Measurements from ENCODE around the gene SFSWAP.
"Not testable (repeated sequence)": the region's sequence is repeated elsewhere in the genome, so short reads cannot be mapped to it uniquely, and the experiment has no call there.

The SFSWAP gene

DNA sequence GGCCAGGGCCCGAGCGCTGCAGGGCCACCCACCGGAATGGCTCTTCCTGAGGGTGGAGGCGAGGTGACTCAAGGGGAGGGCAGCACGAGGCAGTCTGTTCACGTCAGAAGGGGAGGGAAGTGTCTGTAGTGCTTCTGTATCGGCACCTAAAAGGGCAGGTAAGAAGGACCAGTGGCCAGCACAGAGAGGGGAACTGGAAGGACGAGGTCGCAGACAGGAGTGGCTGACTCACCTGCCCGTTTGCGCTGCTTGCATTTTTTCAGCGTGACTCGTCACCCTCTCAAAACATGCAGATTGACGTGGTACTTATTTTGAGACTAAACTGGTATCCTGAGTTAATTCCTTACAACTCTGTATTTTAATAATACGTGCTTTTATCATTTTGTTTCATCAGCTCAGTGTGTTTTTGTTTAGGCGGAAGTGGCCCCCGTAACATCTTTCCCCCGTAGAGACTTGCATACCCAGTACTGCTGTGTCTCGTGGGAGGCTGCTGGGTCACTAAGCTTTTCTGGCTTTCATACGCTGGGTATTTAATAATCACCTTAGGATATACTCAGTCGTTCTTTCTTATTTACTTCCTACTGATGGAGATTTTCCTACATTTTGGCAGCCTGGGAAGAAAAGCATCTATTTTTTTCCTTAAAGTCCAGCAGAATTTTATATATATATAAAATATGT lies 26.4 kb downstream of the SFSWAP start:
- FAIRE-seq = no peak

DNA sequence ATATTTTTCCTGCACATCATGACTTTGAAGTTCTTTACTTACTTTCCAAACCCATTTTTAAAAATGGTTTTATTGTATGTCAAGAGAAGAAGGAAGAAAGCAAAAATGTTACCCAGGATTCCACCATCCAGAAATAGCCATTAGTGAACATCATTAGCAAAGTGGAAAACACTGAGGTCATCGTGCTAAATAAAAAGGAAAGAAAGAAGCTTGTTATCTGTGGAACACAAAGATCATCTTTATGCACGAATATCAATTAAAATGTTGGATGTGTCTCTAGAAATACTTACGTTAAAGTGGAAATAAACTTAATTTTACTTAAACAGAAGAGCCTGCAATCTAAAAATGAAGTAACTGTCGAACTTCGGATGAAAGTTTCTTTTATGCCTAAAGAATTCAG lies 27.3 kb downstream of the SFSWAP start:
- no peak for FAIRE-seq

DNA sequence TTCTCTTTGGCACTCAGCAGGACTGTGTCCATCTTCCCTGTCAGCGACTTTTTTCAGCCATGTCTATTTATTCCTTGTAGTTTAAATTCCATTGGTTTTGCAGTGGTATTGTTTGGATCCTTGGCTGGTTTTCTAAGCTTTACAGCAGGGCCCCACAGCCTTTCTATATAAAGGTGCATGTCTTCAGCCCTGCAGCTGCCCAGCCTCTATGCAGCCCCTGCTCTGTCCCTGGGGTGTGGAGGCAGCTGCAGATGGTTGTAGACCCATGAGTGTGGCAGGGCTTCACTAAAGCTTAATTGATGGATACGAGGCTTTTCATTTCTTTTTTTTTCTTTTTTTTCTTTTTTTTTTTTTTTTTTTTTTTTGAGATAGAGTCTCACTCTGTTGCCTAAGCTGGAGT lies 29.7 kb downstream of the SFSWAP start:
- no peak for FAIRE-seq

DNA sequence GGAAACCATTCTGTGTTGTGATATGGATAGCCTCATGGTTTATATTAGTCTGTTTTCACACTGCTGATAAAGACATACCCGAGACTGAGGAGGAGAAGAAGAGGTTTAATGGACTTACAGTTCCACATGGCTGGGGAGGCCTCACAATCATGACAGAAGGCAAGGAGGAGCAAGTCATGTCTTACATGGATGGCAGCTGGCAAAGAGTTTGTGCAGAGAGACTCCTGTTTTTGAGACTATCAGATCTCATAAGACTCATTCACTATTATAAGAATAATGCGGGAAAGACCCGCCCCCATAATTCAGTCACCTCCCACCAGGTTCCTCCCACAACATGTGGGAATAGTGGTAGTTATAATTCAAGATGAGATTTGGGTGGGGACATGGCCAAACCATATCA lies 31.9 kb downstream of the SFSWAP start:
- FAIRE-seq = not testable (repeated sequence)

DNA sequence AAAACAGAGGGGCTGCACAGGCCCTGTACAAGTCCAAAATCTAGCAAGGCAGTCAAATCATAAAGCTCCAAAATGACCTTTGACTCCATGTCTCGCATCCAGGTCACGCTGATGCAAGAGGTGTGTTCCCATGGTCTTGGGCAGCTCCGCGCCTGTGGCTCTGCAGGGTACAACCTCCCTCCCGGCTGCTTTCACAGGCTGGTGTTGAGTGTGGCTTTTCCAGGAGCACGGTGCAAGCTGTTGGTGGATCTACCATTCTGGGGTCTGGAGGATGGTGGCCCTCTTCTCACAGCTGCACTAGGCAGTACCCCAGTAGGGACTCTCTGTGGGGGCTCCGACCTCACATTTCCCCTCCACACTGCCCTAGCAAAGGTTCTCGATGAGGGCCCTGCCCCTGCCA lies 32.5 kb downstream of the SFSWAP start:
- FAIRE-seq = not testable (repeated sequence)

DNA sequence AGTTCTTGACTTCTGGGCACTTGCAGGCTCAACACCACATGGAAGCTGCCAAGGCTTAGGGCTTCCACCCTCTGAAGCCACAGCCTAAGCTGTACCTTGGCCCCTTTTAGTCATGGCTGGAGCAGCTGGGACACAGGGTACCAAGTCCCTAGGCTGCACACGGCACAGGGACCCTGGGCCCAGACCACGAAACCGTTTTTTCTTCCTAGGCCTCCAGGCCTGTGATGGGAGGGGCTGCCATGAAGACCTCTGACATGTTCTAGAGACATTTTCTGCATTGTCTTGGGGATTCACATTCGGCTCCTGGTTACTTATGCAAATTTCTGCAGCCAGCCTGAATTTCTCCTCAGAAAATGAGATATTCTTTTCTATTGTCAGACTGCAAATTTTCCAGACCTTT lies 33.0 kb downstream of the SFSWAP start:
- not testable (repeated sequence) for FAIRE-seq

DNA sequence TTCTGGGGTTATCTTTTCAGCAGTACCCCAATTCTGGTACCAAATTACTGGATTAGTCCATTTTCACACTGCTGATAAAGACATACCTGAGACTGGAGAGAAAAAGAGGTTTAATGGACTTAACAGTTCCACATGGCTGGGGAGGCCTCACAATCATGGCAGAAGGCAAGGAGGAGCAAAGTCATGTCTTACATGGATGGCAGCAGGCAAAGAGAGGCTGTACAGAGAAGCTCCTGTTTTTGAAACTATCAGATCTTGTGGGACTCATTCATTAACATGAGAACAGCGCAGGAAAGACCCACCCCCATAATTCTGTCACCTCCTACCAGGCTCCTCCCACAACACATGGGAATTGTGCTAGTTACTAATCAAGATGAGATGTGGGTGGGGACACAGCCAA lies 33.8 kb downstream of the SFSWAP start:
- not testable (repeated sequence) for FAIRE-seq

DNA sequence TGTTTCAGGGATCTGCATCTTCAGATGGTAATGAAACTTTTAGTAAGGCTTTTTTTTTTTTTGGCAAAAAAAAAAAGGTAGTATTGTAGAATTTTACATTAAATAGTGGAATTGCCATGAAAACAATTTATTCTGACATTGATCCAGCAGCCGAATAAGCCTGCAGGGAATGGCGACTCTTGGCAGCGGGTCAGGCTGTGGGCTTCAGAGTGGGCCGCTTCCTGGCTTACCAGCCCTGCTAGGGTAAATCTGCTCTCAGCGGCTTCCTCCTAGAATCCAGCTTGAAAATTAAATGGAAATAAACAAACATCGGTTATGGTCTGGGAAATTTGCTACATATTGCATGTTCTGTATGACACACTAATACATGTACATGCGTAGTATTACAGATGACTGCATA lies 34.8 kb downstream of the SFSWAP start:
- FAIRE-seq = no peak

DNA sequence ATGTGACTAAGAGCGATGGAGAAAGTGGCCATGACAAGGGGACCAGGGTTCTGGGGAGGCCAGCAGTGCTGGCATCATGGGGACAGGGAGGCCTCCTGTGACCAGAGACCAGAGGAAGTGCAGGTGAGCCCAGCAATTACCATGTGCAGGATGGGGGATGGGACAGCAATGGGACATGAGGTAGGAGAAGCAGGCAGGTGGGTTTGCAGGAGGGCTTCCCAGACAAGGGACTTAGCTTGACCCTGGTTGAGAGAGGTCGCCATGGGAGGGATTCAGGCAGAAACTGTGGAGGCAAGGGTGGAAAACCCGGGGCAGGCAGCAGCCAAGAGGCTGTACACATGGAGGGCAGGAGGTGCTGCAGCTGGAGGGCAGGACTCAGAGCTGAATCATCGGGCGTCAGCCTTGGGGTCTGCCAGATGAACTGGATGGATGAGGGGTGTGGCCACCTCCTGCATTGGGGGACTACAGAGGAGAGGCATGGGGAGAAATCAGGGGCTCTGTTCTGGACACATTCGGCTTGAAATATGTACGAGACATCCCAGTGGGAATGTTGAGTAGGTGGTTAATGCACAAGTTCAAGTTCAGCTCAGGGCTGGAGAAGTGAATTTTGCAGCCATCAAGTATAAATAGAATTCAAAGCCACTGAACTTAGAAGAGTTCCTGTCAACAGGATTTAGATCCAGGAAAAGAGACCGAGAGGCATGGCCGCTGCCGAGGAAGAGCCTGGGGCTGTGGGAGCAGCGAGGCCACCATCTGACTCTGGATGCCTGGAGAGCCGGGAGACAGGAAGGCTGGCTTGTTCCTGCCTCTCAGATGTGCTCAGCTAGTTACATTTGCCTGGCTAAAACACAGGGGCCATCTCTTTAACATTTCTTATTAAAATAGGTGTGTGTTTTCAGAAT lies 36.6 kb downstream of the SFSWAP start:
- no peak for FAIRE-seq

DNA sequence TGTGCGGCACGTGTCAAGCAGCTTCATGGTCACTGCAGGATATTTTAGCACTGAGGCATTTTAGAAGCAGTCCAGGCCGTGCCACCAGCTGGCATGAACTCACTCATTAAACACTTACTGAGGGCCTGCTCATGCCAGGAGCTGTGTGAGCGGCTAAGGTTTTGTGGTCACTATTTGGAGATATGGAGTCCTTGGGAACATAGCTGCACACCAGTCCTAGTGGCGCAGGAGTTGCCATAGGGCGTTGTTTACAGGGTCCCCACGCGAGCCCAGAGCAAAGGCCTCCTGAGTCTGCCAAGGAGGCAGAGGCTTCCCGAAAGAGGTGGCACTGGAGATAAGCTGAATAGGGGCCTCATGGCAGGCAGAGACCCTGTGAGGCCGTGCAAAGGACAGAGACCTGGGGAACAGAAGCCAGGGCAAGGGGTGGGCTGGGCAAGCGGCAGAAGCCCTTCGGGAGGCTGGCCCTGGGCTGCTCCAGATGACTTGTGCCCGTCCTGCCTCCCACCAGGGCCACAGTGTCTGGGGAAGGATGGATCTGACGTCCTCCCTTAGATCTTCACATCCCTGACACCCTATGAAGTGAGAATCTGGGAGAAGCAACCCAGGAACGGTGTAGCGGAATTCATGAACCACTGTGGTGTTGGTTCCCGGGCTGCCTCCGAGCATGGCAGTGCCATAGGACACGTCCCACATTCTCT lies 38.9 kb downstream of the SFSWAP start:
- no peak for FAIRE-seq

DNA sequence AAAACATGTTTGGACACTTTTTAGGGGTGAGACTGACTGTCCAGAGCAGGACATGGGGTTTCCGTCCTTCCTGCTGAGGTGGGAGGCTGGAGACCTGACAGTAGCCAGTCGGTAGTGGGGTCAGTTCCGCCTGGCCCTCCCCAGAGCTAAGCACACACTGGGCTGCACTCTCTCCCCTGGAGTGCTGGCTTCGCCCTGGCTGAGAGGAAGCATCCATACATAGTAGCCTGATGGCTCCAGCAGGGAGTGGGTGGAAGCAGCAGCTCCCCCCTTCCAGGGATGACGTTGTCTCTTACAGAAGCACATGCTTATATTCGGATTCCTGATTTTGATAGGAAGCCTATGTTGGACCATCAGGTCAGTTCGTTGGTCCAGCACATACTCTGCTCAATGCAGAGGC lies 40.4 kb downstream of the SFSWAP start:
- FAIRE-seq = no peak

DNA sequence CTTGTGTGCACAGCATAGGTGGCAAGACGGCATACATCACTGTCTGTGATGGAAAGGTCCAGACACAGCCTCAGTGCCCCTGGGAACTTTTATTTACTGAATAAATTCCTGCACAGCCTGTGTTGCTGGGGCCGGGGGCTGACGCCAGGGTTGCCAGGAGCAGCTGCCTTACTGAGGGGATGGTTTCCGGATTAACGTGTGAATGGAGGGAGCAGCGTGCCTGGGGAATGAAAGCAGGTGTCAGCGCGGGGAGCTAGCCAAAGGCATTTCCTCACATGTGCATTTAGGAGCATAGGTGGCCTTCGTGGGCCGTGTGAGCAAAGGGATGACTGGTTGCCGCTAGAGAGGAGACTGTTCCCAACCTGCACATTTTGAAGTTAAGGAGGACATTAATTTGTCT lies 41.6 kb downstream of the SFSWAP start:
- FAIRE-seq = no peak

DNA sequence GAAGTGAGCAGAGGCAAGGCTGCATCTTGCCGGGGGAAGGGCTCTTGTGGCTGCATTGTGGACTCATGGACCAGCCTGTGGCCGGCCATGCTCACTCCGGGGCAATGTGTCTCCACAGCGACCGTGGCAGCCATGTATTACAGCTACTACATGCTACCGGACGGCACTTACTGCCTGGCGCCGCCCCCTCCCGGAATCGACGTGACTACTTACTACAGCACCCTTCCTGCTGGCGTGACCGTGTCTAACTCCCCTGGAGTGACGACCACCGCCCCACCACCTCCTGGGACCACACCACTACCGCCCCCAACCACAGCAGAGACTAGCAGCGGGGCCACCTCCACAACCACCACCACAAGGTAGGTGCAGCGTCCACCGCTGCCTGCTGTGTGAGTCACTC lies 42.1 kb downstream of the SFSWAP start:
- FAIRE-seq = no peak

DNA sequence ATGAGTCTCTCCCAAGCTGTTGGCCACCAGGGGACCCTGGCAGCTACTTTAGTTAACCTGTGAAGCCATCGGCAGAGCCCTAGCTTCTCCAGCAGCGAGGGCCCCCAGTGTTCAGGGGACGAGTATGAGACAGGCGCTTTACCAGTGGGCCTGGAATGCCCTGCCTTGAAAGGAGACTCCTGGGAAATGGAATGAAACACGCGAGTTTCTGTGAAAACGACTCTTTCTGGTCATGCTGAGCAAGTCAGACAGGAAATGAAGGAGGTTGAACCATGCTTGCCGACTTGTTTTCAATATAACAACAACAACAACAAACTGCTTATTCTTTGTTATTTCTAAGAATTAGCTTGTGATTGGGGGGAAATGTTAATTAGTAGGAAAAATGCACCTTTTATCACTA lies 42.9 kb downstream of the SFSWAP start:
- FAIRE-seq = no peak

DNA sequence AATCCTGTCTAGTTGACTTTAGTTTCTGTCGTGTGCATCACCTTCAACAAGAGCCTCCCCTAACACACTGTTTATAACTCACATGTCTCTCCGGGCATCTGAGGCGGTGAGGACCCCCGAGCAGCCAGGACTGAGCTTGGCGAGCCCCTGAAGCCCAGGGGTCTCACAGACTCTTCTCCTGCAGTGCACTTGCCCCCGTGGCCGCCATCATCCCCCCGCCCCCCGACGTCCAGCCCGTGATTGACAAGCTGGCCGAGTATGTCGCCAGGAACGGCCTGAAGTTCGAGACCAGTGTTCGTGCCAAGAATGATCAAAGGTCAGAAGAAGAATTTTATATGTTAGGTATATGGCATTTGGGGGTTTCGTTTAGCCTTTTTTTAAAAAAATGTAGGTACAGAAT lies 43.3 kb downstream of the SFSWAP start:
- FAIRE-seq = no peak

DNA sequence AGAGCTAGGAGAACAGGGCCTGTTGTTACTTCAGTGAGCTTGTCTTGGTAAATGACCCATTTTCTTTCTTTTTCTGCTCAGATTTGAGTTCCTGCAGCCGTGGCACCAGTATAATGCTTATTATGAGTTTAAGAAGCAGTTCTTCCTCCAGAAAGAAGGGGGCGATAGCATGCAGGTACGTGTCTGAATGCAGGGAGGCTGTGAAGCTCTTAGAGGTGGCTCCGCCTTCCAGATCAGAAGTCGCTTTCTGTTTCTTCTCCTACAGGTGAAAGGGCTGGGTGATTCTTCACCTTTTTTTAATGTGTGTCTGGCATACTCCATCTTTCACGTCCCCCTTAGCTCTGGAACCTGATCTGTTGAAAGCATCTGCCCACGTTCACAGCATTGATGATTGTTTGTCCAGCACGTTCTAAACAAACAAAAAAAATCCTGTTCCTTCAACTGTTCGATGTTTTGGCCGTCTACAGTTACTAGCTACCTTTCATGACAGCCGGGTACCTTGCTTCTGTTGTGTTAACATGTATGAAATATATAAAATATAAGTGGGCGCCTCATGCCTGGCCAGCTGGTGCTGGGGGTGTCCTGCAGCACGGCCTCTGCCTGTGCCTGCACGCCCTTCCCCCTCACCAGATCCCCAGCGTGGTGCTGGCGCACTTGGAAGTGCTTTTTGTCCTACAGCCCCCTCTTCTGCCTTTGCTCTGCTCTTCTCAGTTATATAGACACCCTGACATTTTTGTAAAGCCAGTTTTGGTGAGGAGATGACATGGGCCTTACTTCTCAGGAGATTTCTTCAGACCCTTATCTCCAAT lies 44.6 kb downstream of the SFSWAP start:
- no peak for FAIRE-seq

DNA sequence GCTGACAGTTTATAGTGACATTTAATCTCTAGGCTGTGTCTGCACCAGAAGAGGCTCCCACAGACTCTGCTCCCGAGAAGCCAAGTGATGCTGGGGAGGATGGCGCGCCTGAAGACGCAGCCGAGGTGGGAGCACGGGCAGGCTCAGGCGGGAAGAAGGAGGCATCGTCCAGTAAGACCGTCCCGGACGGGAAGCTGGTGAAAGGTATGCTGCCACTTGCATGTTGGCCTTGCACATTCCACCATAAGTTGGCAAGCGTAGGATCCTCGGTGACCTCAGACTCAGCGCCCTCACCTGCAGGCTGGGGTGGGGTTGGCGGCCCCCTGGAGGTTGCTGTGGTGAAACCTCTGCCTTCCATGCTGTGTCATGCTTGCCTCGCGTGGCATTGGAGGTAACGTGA lies 45.6 kb downstream of the SFSWAP start:
- no peak for FAIRE-seq

DNA sequence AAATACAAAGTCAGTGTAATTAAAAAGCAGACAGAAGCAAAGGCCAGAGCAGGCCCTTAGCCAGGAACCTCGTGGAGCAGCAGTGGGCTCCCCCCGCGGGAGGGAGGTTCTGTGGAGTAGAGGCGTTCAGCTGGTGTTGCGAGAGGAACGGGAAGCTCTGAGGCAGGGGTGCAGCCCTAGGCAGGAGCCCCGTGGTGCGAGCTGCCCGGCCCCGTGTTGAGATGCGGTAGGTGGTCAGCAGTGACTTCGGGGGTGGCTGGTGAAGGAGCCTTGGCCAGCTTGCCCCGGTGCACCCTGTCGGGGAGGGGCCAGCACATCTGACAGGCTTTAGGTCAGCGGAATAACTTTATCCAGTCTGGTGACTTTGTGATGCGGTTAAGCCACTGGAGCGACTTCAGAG lies 46.2 kb downstream of the SFSWAP start:
- FAIRE-seq = no peak

DNA sequence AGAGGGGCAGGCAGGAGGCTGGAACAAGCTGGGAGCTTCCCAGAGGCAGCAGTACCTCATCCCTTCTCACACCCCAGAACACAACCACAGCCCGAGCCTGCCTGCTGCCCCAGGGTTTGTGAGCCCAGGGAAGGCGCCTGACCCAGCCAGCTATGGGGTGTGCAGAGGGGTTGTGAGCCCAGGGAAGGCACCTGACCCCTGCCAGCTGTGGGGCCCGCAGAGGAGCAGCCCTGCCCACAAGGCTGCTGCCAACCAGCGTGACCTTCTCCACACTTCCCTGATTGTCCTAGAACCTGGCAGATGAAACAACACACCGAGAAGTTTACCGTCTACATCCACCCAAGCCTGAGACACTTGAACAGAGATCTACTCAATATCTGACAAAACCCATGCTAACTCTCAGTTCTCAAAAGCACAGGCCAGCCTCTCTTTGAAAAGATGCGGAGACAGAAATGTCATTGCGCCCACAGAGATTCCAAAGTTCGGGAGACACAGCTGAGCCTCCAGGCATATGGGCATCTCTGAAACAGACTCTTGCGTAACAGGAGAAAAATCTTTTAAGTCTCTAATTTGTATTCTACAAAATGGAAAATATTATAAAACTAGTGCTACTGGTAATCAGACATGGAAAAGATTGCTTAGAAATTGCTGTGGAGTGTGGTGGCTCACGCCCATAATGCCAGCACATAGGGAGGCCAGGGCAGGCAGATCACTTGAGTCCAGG lies 47.3 kb downstream of the SFSWAP start:
- FAIRE-seq = no peak

DNA sequence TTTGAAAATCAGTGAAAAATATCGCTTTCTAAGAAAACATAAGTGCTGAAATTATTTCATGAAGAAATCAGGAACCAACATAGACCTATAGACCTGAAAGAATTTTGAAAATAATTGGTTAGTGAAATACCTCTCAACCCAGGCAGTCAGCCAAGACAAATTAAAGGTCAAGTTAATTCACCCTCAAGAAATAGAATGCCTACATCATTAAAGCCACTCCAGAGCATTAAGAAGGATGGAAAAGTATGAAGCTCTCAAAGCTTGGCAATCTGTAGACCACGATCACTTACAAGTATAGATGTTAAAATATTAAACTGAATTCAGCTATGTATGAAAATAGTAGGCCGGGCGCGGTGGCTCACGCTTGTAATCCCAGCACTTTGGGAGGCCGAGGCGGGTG lies 48.3 kb downstream of the SFSWAP start:
- no peak for FAIRE-seq

DNA sequence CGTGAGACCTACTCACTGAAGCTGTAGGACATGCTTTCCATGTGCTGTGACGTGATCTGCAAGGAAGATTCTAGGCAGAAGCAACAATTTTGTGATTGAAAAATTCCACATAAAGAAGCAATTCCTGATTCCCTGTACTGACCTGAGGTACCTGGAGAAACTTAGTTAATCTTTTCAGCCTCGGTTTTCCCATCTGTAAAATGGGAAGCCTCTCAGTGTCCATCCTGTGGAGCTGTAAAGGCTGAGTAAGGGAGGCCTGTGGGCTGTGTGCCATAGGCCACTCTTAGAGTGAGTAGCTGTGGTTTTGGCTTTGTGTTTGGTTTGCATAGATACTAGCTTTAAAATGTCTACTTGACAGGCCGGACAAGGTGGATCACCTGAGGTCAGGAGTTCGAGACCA lies 50.7 kb downstream of the SFSWAP start:
- no peak for FAIRE-seq

DNA sequence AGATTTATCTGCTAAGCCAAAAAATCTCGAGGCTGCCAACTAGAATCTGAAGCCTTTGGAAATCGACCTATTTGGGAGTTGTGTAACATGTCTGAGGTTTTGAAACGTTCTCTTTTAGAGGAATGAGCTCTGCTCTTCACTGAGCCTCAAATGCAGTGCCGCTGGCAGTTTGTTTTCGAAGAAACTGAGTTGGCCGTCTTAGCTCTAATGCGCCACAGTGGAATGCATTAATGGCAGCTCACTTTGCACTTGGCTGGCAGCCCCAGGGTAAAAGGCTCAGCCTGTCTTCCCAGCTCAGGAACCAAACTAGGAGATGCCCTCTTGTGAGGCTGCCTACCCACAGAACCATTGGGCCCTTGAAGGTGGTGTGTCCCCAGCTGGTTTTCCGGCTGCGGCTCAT lies 53.8 kb downstream of the SFSWAP start:
- no peak for FAIRE-seq

Data from A204.1 (cell line).